OCI-LY3 (cell line): ENCODE measurements around the gene APOL2.
"Not testable (repeated sequence)": the region's sequence is repeated elsewhere in the genome, so short reads cannot be mapped to it uniquely, and the experiment has no call there.

Experiments
- H2AFZ ChIP-seq: fragments of 200-600, 300-600 bp; shearing (Covaris generic); 2 replicates; pipeline ENCODE4 v1.6.0; 2014; ENCODE audit warnings: antibody characterized with exemption, low read depth, low read length
- H3K27ac ChIP-seq: fragments of 200-600, 300-600 bp; sonication (generic); 2 replicates; pipeline ENCODE4 v1.5.1; 2014; ENCODE audit warnings: mild to moderate bottlenecking, low read length, moderate library complexity, mixed read lengths
- H3K27me3 ChIP-seq: fragments of 200-600, 300-600 bp; sonication (generic); 2 replicates; pipeline ENCODE4 v1.6.1; 2014; ENCODE audit warnings: low read depth, low read length, mixed read lengths
- H3K36me3 ChIP-seq: fragments of 200-600, 300-600 bp; sonication (generic); replicated peaks from 2 replicates; pipeline ENCODE3; 2014; ENCODE audit warnings: low read depth, low read length, mixed read lengths
- H3K4me1 ChIP-seq: fragments of 300-600, 200-600 bp; sonication (generic); 2 replicates; pipeline ENCODE4 v1.6.1; 2014; ENCODE audit warnings: low read length, mixed read lengths
- H3K4me2 ChIP-seq: fragments of 200-600, 300-600 bp; sonication (generic); 2 replicates; pipeline ENCODE4 v1.6.1; 2014; ENCODE audit warnings: low read length, mixed read lengths
- H3K4me3 ChIP-seq: fragments of 300-600, 200-600 bp; sonication (generic); 2 replicates; pipeline ENCODE4 v1.5.1; 2014; ENCODE audit warnings: antibody characterized with exemption, mild to moderate bottlenecking, low read length, moderate library complexity
- H3K79me2 ChIP-seq: fragments of 300-600, 200-600 bp; shearing (Covaris generic); 2 replicates; pipeline ENCODE4 v1.6.1; 2014; ENCODE audit warnings: mild to moderate bottlenecking, low read length, mixed read lengths
- H3K9ac ChIP-seq: fragments of 300-600, 200-600 bp; shearing (Covaris generic); 2 replicates; pipeline ENCODE4 v1.6.0; 2014; ENCODE audit warnings: mild to moderate bottlenecking, low read length, moderate library complexity
- H3K9me3 ChIP-seq: fragments of 200-600, 300-600 bp; shearing (Covaris generic); 2 replicates; pipeline ENCODE4 v1.6.1; 2014; ENCODE audit warnings: low read length, mixed read lengths; ENCODE audit not compliant: insufficient read depth
- H4K20me1 ChIP-seq: fragments of 200-600, 300-600 bp; sonication (generic); 2 replicates; pipeline ENCODE4 v1.6.1; 2016; ENCODE audit warnings: low read length, mixed read lengths; ENCODE audit not compliant: insufficient read depth
- EZH2phosphoT487 ChIP-seq: fragments of 200-600 bp; shearing (Covaris generic); IDR thresholded peaks from 2 replicates; pipeline ENCODE4 v1.6.1; 2018; ENCODE audit warnings: antibody characterized with exemption, mixed run types, low read depth
- TF ChIP-seq, protein P1 (sequence below): fragments of 200-600, 300-600 bp; sonication (generic); IDR thresholded peaks from 2 replicates; pipeline ENCODE4 v1.5.1; 2014; ENCODE audit warnings: antibody characterized with exemption, low read length, low read depth

The APOL2 gene

DNA sequence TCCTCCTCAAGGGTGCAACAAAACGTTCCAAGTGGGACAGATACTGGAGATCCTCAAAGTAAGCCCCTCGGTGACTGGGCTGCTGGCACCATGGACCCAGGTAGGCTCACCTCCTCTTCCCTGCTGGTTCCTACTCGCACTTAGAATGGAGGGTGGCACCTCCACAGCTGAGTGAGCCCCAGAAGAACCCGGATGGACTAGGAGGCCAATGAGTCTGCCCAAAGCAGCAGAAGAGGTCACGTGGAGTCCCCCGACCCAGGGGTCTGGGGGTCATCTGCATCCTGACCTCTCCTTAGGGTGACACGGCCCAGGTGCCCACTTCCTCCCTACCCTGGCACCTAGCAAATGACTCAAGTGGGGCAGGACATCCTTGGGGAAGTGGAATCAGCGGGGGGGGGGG lies 18.0 kb upstream of the APOL2 start:
- peaks cover 91% of the 10 kb centered on the region for H3K79me2 ChIP-seq
- peaks cover 62% of the 10 kb centered on the region for H3K4me1 ChIP-seq
- peak overlapping the region; percentile 74 for H3K27ac ChIP-seq
- H3K27me3 ChIP-seq: no peaks in the 10 kb centered on the region
- no peaks in the 10 kb centered on the region for H3K9me3 ChIP-seq
- H3K4me3 ChIP-seq: peak overlapping the region; percentile 64
- H3K36me3 ChIP-seq: peaks cover 78% of the 10 kb centered on the region
- peak overlapping the region; percentile 75 for H3K4me2 ChIP-seq
- TF ChIP-seq, protein P1, sequence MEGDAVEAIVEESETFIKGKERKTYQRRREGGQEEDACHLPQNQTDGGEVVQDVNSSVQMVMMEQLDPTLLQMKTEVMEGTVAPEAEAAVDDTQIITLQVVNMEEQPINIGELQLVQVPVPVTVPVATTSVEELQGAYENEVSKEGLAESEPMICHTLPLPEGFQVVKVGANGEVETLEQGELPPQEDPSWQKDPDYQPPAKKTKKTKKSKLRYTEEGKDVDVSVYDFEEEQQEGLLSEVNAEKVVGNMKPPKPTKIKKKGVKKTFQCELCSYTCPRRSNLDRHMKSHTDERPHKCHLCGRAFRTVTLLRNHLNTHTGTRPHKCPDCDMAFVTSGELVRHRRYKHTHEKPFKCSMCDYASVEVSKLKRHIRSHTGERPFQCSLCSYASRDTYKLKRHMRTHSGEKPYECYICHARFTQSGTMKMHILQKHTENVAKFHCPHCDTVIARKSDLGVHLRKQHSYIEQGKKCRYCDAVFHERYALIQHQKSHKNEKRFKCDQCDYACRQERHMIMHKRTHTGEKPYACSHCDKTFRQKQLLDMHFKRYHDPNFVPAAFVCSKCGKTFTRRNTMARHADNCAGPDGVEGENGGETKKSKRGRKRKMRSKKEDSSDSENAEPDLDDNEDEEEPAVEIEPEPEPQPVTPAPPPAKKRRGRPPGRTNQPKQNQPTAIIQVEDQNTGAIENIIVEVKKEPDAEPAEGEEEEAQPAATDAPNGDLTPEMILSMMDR: no peak
- no peak for TF ChIP-seq EZH2phosphoT487
- H3K9ac ChIP-seq: peak overlapping the region; percentile 56; the same call in 1 of the 2 replicates
- peaks cover 43% of the 10 kb centered on the region for H4K20me1 ChIP-seq
- no peak overlapping the region for H2AFZ ChIP-seq

DNA sequence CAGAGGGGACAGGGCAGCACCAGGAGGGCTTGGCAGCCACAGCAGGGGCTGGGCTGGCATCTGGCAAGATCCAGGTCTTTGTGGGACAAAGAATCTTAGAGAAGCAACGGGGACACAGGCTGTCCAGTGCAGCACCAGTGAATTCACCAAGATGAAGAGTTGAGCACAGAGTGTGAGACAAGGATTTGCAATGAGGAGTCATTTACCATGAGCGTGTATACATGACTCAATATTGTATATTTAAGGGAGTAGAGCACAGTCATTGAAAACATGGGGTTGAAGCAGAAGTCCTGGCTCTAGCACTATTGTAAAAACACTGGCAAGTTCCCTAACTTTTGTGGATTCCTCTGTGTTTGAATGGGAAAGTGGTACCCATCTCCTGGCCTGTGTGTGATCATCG lies 17.2 kb upstream of the APOL2 start:
- Histone ChIP-seq H3K4me2 (peak overlapping the region; percentile 75), H4K20me1 (peaks cover 37% of the 10 kb centered on the region), H3K79me2 (peaks cover 92% of the 10 kb centered on the region), H3K9ac (peak overlapping the region; percentile 56), H3K4me3 (peak overlapping the region; percentile 64), H3K27me3 (no peaks in the 10 kb centered on the region), H3K4me1 (peaks cover 71% of the 10 kb centered on the region), H3K36me3 (peaks cover 71% of the 10 kb centered on the region), H3K27ac (peak overlapping the region; percentile 74), H3K9me3 (no peaks in the 10 kb centered on the region), H2AFZ (no peak overlapping the region)
- TF ChIP-seq EZH2phosphoT487: no peak
- TF ChIP-seq, protein P1: no peak

DNA sequence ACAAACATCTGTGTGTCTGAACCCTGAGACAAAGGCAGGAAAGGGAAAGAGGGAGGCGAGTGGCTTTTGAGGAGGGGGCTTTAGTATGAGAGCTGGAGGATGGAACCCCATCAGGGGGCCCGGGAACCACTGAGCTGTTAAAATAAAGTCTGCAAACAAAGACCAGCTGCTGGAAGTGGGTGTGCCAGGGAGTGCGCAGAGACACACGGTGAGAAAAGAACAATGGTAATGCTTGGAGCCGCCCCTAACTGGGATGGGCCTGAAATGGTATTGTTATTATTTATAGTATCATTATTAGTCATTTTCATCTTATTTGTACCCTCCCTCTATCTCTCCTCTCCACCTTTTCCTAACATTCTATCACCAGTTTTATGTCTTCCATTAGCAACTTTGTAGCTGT lies 16.2 kb upstream of the APOL2 start:
- H3K9me3 ChIP-seq, H2AFZ ChIP-seq, H3K27me3 ChIP-seq: not testable (repeated sequence)
- peaks cover 84% of the 10 kb centered on the region for H3K79me2 ChIP-seq
- H3K4me1 ChIP-seq: peaks cover 80% of the 10 kb centered on the region
- H4K20me1 ChIP-seq: peaks cover 28% of the 10 kb centered on the region
- peak overlapping the region; percentile 97 for H3K4me2 ChIP-seq
- H3K36me3 ChIP-seq: peaks cover 62% of the 10 kb centered on the region
- peak overlapping the region; percentile 87 for H3K9ac ChIP-seq
- peak overlapping the region; percentile 77 for H3K4me3 ChIP-seq
- H3K27ac ChIP-seq: peak overlapping the region; percentile 94

DNA sequence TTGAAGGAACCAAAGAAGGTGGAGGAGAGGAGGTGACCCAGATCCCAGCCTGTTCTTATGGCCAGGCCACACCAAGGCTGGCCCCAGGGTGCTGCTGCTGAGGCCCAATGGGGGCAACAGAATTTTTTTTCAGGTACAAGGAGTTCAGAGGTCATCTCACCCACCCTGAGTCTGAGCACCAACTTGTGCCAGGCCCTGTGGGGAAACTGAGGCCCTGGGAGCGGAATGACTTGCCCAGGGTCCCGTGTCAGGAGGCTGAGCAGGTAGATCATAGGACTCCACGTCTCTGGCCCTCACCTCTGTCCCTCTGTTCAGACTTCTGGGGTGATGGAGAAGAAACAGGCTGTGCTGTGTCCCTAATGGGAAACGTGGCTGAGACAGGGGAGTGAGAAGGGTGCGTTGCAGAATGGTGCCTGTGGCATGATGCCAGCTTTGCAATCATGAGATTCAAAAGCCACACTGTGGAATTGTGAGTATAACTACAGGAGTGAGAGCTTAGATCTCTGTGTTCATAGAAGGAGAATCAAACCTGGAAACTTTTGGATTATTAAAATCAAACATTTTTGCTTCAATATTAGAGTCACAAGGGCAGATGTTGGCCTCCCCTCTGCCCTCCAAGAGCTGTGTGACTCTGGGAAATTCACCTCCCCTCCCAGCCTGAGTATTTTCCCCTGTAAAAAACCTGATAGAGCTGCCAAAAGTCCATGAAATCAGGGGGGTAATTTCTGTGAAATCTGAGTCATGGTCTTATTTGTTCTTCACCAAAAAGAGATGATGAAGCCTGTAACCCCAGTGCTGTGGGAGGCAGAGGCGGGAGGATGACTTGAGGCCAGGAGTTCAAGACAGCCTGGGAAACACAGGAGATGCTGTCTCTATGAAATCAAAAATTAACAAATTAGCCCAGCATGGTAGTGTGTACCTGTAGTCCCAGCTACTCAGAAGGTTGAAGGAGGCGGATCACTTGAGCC lies 14.5 kb upstream of the APOL2 start:
- no peak for TF ChIP-seq EZH2phosphoT487
- TF ChIP-seq, protein P1: no peak
- peak overlapping the region; percentile 77 for H3K4me3 ChIP-seq
- H3K9ac ChIP-seq: peak overlapping the region; percentile 87

More for the DNA sequence above, 14.5 kb upstream of the APOL2 start:
- Histone ChIP-seq H3K79me2 (peaks cover 72% of the 10 kb centered on the region), H3K27ac (peak overlapping the region; percentile 94), H3K4me2 (peak overlapping the region; percentile 97), H3K36me3 (peaks cover 51% of the 10 kb centered on the region), H2AFZ (no peak overlapping the region), H3K9me3 (peaks cover 6% of the 10 kb centered on the region; the same call in 1 of the 2 replicates), H3K4me1 (peaks cover 91% of the 10 kb centered on the region), H4K20me1 (peaks cover 12% of the 10 kb centered on the region), H3K27me3 (no peaks in the 10 kb centered on the region)
